ENCODE data around the gene SMC1B. TPM values are rescaled to one million over a fixed set of nuclear protein-coding genes. Genes with fewer than 3 reads are reported as not detected.

SMC1B gene
- total RNA-seq, 1 experiment from 2014 or later = not detected

DNA sequence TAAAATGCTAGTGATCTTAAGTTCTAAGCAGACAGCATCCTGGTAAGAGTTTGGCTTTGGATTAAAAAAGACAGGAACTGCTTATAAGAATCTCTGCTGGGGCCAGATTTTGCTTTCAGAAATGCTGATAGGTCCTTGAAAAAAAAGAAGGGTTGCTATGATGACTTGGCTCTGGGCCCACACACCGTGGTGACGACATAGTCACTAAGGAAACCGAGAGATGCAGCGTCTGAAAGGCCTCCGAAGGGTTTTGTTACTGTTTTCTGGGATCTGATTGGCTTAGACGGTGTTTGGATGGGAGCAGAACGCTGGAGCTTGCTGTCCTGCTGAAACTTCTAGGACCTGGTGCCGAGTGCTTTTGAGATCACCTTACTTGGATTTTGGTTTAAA is 95.2 kb downstream of the SMC1B start:
- peak overlapping the region; percentile 40 for H3K27ac ChIP-seq
- H3K27me3 ChIP-seq = no peaks in the 10 kb centered on the region
- H3K9me3 ChIP-seq (replicated peaks) = no peaks in the 10 kb centered on the region
- H3K36me3 ChIP-seq = no peaks in the 10 kb centered on the region
- peaks cover 13% of the 10 kb centered on the region for H3K4me1 ChIP-seq
- H3K4me3 ChIP-seq = peak overlapping the region; percentile 26
- peak; percentile 72 to 81 for DNase-seq

DNA sequence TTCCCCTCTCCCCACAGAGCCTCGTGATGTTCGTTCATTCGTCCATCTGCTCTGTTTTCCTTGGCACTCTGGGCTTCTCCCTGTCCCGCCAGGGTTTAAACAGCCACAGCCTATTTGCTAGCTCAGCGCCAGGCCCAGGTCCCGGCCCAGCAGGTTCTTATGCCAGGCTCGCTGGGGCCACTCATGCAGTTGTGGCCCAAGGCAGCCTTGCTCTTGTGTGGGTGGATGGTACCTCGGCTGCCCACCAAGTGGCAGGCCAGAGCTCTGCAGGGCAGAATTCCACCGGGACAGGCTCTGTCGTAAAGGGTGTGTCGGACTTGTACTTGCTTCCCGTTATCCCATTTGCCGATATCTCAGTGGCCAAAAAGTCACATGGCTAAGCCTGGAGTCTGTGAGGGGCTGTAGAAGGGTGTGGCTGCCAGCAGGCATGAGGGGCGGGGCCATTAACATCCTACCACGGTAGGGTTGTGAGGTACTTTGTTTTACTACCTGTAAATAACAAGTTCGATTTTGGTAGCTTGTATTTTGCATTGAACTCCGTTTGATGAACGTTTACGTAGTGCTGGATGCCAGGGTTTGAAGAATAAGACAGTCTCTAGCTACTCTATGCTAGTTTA is 95.7 kb downstream of the SMC1B start:
- Histone ChIP-seq H3K9me3 (replicated peaks) (no peaks in the 10 kb centered on the region), H3K27ac (peak overlapping the region; percentile 40; the same call in 1 of the 2 replicates), H3K27me3 (no peaks in the 10 kb centered on the region), H3K36me3 (no peaks in the 10 kb centered on the region), H3K4me3 (0 out of 2 replicates have a peak overlapping the region, but pooled peaks have one; percentile 26), H3K4me1 (peaks cover 13% of the 10 kb centered on the region)
- DNase-seq = peak; percentile 13 to 24

DNA sequence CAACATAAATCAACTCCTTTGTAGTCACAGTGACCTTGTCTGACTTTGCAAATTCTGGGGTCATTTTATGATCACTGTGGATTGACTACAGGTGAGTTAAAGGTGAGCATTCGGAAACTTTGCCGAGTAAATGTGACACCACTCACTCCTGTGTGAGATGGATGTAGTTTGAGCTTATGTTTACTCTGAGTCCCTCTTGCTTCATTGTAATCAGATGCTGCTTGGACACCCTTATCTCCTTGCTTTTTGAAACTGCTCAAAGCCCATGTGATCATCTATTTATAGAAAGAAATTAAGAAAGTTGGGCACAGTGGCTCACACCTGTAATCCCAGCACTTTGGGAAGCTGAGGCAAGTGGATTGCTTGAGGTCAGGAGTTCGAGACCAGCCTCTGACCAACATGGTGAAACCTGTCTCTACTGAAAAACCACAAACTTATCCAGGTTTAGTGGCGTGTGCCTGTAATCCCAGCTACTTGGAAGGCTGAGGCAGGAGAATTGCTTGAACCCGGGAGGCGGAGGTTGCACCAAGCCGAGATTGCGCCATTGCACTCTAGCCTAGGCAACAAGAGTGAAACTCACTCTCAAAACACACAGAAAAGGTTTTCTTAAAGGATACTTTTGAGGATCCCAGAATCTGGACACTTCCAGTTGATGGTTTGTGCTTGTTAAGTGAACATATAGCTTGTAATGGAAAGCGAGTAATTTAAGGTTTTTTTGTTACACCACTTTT is 96.4 kb downstream of the SMC1B start:
- H3K9me3 ChIP-seq (replicated peaks) = no peaks in the 10 kb centered on the region
- H3K27ac ChIP-seq = no peak overlapping the region
- H3K4me1 ChIP-seq = peaks cover 13% of the 10 kb centered on the region

DNA sequence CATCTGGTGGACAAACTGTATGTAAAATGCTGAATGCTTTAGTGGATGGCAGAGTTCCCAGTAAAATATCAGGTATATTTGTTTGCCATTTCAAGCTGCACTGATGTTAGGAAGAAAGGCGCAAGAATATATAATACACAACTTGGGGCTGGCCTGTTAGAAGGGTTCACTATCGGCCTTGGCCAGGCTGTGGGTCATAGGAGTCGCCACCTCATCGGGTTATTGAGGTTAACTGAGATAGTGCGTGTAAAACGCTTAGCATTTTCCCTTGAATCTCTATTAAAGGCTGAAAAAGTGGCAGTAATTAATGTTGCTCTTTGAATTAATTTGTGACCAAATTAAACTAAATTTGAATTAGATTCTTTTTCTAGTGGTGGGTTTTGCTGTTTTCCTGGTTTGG is 98.6 kb downstream of the SMC1B start:
- H3K4me1 ChIP-seq = peaks cover 10% of the 10 kb centered on the region
- H3K36me3 ChIP-seq = no peaks in the 10 kb centered on the region
- H3K27ac ChIP-seq = no peak overlapping the region
- DNase-seq = no peak
- H3K4me3 ChIP-seq = no peak overlapping the region
- no peaks in the 10 kb centered on the region for H3K9me3 ChIP-seq (replicated peaks)
- H3K27me3 ChIP-seq = no peaks in the 10 kb centered on the region

More for the DNA sequence above, 96.4 kb downstream of the SMC1B start:
- DNase-seq = no peak
- no peaks in the 10 kb centered on the region for H3K36me3 ChIP-seq
- H3K27me3 ChIP-seq = no peaks in the 10 kb centered on the region
- H3K4me3 ChIP-seq = no peak overlapping the region

DNA sequence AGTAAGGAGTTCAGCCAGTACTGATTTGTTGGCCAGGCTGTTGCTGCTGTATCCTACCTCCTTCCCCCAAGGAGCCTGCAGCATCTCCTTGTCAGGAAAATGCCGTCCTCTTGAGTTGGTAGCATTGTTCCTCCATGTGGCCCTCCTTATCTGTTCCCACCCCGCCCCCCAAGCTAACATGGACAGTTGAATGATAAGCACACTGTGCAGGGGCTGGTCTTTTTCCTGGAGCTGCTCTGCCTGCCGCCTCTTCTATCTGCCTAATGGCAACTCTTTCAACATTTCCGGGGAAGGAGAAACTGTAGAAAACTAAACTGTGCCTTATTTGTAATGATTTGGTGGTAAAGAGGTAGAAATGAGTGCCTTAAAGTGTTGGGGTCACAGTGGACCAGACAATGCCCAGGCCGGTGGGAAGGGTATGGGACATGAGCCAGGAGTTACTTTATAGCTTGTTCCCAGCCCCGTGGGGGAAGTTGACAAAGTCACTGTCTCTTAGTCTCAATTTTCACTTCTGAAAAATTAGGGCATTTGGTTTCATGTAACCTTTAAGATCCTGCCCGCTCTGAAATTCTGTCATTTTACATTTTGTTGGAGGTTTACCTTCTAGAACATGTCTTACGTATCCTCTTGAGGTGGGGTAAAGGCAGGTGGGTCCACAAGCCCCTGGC is 99.2 kb downstream of the SMC1B start:
- DNase-seq = no peak
- Histone ChIP-seq H3K4me1 (peaks cover 6% of the 10 kb centered on the region; the same call in 1 of the 2 replicates), H3K27ac (no peak overlapping the region)

DNA sequence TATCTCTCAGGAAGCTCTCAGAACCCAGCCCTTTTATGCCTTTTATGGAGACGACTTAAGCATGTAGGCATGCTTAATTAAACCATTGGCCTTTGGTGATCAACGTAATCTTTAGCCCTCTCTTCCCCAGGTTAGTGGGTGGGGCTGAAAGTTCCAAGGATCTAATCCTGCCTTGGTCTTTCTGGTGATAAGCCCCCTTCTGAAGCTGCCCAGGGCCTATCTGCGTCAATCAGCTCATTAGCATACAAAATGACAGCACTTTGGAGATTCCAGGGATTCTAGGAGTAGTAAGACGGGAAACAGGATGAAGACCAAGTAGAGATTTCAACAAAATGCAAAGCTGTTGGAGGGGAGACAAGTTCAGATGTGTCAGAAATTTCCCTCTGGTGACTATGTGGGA is 100.5 kb downstream of the SMC1B start:
- Histone ChIP-seq H3K27me3 (no peaks in the 10 kb centered on the region), H3K9me3 (replicated peaks) (no peaks in the 10 kb centered on the region), H3K27ac (no peak overlapping the region), H3K4me1 (peaks cover 4% of the 10 kb centered on the region; the same call in 1 of the 2 replicates), H3K4me3 (no peak overlapping the region), H3K36me3 (no peaks in the 10 kb centered on the region)
- no peak for DNase-seq

More for the DNA sequence above, 99.2 kb downstream of the SMC1B start:
- H3K9me3 ChIP-seq (replicated peaks) = no peaks in the 10 kb centered on the region
- no peak overlapping the region for H3K4me3 ChIP-seq
- no peaks in the 10 kb centered on the region for H3K36me3 ChIP-seq
- no peaks in the 10 kb centered on the region for H3K27me3 ChIP-seq

DNA sequence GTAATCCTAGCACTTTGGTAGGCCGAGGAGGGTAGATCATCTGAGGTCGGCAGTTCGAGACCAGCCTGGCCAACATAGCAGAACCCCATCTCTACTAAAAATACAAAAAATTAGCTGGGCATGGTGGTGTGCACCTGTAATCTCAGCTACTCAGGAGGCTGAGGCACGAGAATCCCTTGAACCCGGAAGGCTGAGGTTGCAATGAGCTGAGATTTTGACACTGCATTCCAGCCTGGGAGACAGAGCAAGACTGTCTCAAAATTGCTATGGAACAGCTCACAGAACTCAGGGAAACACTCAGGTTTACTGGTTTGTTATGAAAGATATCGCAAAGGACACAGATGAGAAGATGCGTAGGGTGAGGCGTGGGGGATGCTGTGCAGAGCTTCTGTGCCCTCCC is 101.0 kb downstream of the SMC1B start:
- no peak overlapping the region for H3K4me3 ChIP-seq
- no peaks in the 10 kb centered on the region for H3K36me3 ChIP-seq
- peaks cover 2% of the 10 kb centered on the region; the same call in 1 of the 2 replicates for H3K4me1 ChIP-seq
- no peak overlapping the region for H3K27ac ChIP-seq
- no peak for DNase-seq
- no peaks in the 10 kb centered on the region for H3K27me3 ChIP-seq
- H3K9me3 ChIP-seq (replicated peaks) = no peaks in the 10 kb centered on the region

DNA sequence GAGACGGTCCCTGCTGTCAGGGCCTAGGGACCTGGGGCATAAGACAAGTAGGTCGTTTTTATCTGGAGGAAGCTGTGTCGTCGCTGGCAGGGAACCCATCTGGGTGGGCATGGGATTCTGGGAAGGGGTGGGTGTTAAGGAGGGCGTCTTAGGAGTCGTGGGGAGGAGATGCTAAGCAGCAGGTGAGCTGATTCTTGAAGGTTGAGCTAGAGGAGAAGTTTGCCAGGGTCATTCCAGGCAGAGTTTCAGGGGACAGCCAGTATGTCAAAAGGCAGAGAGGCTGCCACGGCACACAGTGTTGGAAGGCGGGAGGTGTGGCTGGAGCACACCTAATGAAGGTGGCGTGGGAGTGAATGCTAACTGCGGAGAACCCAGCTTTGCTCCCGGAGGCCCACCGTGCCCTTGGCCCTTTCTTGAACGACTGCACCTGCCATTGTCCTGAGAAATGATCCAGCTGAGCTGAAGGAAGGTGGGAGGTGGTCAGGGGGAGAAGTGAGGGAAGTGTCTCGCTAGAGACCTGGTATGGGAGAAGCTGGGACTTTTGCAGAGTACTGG is 102.3 kb downstream of the SMC1B start:
- H3K27me3 ChIP-seq = no peaks in the 10 kb centered on the region
- no peak overlapping the region for H3K27ac ChIP-seq
- H3K36me3 ChIP-seq = no peaks in the 10 kb centered on the region
- no peak overlapping the region for H3K4me3 ChIP-seq
- no peak for DNase-seq
- no peaks in the 10 kb centered on the region for H3K9me3 ChIP-seq (replicated peaks)
- H3K4me1 ChIP-seq = peaks cover 2% of the 10 kb centered on the region; the same call in 1 of the 2 replicates

DNA sequence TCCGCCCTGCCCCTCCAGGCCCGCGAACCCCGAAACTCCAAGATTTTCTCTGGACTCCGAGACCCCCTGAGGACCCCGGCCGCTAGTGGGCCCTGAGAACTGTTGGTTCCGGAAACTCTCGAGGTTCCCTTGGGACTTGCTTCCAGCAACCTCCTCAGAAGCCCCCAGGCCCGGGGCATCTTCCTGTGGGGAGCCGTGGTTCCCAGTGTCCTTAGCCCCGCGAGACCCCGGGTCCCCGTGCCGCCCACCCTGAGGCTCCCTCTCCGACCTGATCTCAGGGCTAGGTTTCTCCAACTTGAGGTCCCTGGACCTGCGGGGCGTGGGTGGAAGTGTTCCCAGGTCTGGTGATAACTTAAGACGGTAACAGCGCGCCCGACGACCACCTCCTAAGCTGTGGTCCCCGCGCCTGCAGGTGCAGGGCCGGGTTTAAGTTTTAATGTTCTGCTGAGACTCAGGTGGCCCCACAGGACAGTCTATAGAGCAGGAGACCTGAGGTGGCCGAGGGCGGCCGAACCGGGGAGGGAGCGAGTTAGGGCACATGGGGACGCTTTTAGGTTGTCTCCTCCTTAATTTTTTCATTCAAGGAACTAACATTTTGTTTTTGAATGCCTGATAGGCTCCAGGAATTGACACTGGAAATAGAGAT is 102.9 kb downstream of the SMC1B start:
- no peaks in the 10 kb centered on the region for H3K27me3 ChIP-seq
- DNase-seq = peak in 1 of 2 experiments; percentile 18
- peak overlapping the region; percentile 54; the same call in 1 of the 2 replicates for H3K27ac ChIP-seq
- H3K4me1 ChIP-seq = peaks cover 2% of the 10 kb centered on the region; the same call in 1 of the 2 replicates
- H3K9me3 ChIP-seq (replicated peaks) = no peaks in the 10 kb centered on the region
- H3K36me3 ChIP-seq = no peaks in the 10 kb centered on the region
- peak overlapping the region; percentile 85 for H3K4me3 ChIP-seq

DNA sequence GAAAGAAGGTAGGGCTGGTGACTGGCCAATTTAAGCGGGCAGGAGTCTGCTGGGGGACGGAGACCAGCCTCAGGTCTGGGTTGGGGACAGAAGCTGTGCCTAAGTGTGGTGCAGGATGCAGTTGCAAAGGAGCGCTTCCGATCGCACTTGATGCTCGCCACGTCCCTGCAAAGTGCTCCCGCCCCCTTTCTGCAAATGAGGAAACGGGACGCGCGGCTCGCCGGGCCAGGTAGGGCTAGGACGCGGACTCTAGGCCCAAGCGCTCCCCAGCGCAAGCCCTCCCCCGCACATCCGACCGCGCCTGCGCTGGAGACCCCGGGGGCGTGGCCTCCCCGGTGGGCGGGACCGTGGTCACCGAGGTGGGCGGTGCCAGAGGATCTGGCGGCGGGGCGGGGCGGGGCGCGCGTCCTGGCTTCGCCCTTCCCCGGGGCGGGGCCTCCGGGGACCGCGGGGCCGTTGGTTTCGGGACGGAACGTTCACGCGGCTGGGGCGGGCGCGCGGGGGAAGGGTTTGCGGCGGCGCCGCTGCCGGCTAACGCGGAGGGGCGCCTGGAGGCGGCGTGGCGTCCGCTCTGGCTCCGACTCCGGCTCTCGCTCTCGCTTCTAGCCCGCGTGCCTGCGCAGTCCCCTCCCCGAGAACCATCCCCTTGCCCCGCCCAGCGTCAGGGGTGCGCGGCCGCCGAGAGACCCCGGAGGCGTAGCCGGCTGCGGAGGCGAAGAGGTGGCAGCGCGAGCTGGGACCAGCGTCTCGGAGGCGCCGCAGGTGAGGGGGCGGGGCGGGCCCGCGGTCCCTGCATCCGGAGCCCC is 103.8 kb downstream of the SMC1B start, which contains the start of gene FAM118A:
Gene FAM118A (plus strand): TSS at position 513 of the 806 bp plus-strand sequence. CDS start 12,446 bp downstream, outside the sequence.
- H3K9me3 ChIP-seq (replicated peaks) = no peaks in the 10 kb centered on the region
- H3K27ac ChIP-seq = peak within 1 kb of the TSS; percentile 54; the same call in 1 of the 2 replicates
- H3K27me3 ChIP-seq = no peaks in the 10 kb centered on the region
- H3K4me3 ChIP-seq = peak within 1 kb of the TSS; percentile 85
- H3K4me1 ChIP-seq = peaks cover 2% of the 10 kb centered on the region; the same call in 1 of the 2 replicates
- no peaks in the 10 kb centered on the region for H3K36me3 ChIP-seq
- DNase-seq = peak; percentile 83 to 88

DNA sequence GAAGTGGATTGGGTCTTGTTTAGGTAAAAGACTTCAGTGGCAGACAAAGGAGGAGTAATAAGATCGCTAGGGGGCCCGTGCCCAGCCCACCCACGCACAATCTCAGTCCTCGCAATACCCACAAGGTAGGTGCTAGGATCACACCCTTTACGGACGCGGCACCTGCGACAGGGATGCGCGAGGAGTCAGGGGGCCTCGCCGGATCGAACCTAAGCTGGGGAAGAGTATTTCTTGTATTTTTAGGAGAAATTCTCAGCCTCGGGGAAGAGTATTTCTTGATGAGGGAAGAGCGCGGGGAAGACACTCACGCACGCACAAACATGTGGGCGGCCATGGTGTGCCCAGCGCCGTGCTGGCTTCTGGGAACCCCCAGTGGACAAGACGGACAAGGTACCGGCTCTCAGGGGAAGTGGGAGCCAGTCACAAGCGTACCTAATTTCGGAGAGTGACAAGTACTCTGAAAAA is 104.4 kb downstream of the SMC1B start:
- Histone ChIP-seq H3K27ac (no peak overlapping the region; the same call in 1 of the 2 replicates), H3K36me3 (no peaks in the 10 kb centered on the region), H3K4me3 (peak overlapping the region; percentile 85), H3K27me3 (no peaks in the 10 kb centered on the region), H3K4me1 (peaks cover 2% of the 10 kb centered on the region; the same call in 1 of the 2 replicates), H3K9me3 (replicated peaks) (no peaks in the 10 kb centered on the region)
- DNase-seq = no peak

DNA sequence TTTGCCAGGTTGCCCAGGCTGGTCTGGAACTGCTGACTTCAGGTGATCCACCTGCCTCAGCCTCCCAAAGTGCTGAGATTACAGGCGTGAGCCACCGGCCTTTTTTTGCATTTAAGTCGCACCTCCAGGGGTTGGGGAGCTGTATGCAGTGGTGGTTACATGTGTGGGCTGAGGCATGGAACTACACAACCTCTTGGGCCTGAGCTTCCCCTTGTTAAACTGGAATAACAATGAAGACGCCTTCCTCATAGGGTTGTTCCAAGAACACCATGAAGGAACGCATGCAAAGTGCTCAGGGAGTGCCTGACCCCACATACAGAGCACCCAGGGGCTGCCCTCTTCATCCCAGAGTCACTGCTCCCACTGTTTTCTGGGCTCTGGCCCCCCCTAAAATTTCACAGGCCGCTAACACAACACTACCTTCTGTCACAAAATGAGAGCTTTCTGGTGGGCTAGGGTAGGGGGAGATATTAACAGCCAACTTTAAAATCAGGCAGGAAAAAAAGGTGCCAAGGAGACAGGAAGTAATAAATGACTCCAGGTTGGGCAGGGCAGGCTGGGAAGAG is 104.9 kb downstream of the SMC1B start:
- no peaks in the 10 kb centered on the region for H3K27me3 ChIP-seq
- peaks cover 2% of the 10 kb centered on the region; the same call in 1 of the 2 replicates for H3K4me1 ChIP-seq
- no peak overlapping the region for H3K27ac ChIP-seq
- no peaks in the 10 kb centered on the region for H3K9me3 ChIP-seq (replicated peaks)
- no peaks in the 10 kb centered on the region for H3K36me3 ChIP-seq
- DNase-seq = no peak
- H3K4me3 ChIP-seq = no peak overlapping the region

DNA sequence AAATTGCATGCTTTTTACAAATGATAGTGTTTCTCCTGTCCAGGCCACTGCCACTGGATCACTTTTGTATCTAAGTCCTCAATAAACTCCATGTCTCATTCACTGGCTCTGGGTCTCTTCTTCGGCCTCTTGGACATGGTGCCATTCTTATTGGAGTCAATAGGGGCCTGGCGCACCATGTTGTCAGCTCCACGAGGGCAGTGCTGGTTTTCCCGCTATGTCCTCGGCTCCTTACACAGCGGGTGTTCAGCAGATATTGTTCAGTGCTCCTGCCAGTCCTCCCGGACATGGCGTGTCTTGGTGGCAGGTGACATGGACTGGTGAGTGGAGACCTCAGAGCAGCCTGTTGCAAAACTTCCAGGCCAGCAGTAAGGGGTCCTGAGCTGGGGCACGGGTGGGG is 107.3 kb downstream of the SMC1B start:
- no peaks in the 10 kb centered on the region for H3K36me3 ChIP-seq

More for the DNA sequence above, 107.3 kb downstream of the SMC1B start:
- H3K4me3 ChIP-seq = no peak overlapping the region
- no peak for DNase-seq
- no peaks in the 10 kb centered on the region for H3K27me3 ChIP-seq
- H3K9me3 ChIP-seq (replicated peaks) = no peaks in the 10 kb centered on the region
- peaks cover 2% of the 10 kb centered on the region; the same call in 1 of the 2 replicates for H3K4me1 ChIP-seq
- H3K27ac ChIP-seq = no peak overlapping the region

Measured in SJCRH30 (cell line).